HepG2 (cell line): ENCODE data around the gene CA10.

Experiments
- ATF1 ChIP-seq: IDR thresholded peaks from 2 replicates; pipeline ENCODE4 v1.6.1; 2016; ENCODE audit warnings: mild to moderate bottlenecking, control low read depth
- ATF7 ChIP-seq, 2 experiments: fragments of 450-650 bp in 1 of 2; sonication (generic) in 1 of 2; formaldehyde crosslinking in 1 of 2; IDR thresholded peaks; 2 replicates each; pipeline versions ENCODE4 v1.4.0 to v1.6.1; 2016 to 2020; ENCODE audit warnings: antibody characterized with exemption in 1 of 2, mild to moderate bottlenecking in 1 of 2, missing genetic modification reagents in 1 of 2
- FOXM1 ChIP-seq: sonication (generic); formaldehyde crosslinking; IDR thresholded peaks from 2 replicates; pipeline ENCODE4 v1.5.0; 2020; ENCODE audit warnings: missing genetic modification reagents
- PTBP1 ChIP-seq: fragments of 200-400 bp; formaldehyde crosslinking; IDR thresholded peaks from 2 replicates; pipeline ENCODE4 v1.6.1; 2018; ENCODE audit warnings: low read length, low read depth; ENCODE audit not compliant: poor library complexity, severe bottlenecking
- ZNF256 ChIP-seq: sonication (generic); formaldehyde crosslinking; conservative IDR thresholded peaks from 2 replicates; pipeline ENCODE4 v1.4.0; 2020; ENCODE audit warnings: missing genetic modification reagents
- ZNF614 ChIP-seq: IDR thresholded peaks from 2 replicates; pipeline ENCODE4 v1.6.1; 2018; ENCODE audit warnings: missing biosample characterization, missing genetic modification reagents, inconsistent platforms, borderline replicate concordance
- TF ChIP-seq, protein P1 (sequence below): sonication (generic); formaldehyde crosslinking; IDR thresholded peaks from 2 replicates; pipeline ENCODE4 v1.5.0; 2020; ENCODE audit warnings: mild to moderate bottlenecking, missing genetic modification reagents, moderate library complexity
- TF ChIP-seq, protein P2 (sequence below): sonication (generic); formaldehyde crosslinking; IDR thresholded peaks from 2 replicates; pipeline ENCODE4 v1.4.0; 2020; ENCODE audit warnings: missing genetic modification reagents
- TF ChIP-seq, protein P3 (sequence below): sonication (generic); formaldehyde crosslinking; IDR thresholded peaks from 2 replicates; pipeline ENCODE4 v1.4.0; 2020; ENCODE audit warnings: missing genetic modification reagents
- TF ChIP-seq, protein P4 (sequence below): sonication (generic); formaldehyde crosslinking; IDR thresholded peaks from 2 replicates; pipeline ENCODE4 v1.4.0; 2020; ENCODE audit warnings: missing genetic modification reagents
- TF ChIP-seq, protein P5 (sequence below): sonication (generic); formaldehyde crosslinking; IDR thresholded peaks from 2 replicates; pipeline ENCODE4 v1.4.0; 2020; ENCODE audit warnings: missing genetic modification reagents

DNA sequence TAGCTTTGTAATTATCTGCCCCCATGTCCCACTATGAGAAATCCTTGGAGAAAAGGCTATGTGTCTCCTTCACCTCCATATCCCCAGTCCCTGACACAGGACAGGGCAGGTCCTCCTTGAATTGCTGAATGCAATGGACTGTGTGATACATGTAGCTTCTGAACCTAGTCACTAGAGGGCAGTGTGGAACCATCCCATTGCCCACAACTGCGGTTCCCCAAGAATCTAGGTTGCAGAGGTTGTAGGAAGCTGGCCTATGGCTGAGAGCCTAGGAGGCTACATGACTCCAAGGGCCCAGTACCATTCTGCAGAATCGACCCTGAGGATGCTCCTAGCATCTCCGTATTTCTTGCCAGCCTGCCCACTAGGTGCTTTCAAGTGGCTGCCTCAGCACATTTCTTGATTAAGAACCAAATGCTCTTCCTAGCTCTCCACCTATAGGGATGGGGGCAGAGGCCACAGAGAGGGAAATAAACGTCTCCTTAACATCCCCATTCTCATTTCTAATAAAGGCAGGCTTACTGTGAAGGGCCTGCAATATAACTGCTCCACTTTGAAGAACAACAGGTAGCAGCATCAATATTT, 394.0 kb downstream of the CA10 start:
- TF ChIP-seq PTBP1 (no peak), ATF7 (IDR thresholded peaks at IDR 0.05) (no peak), ATF7 (CRISPR knock-in tag; IDR thresholded peaks at IDR 0.05) (no peak), ZNF614 (no peak), ZNF256 (no peak), FOXM1 (CRISPR knock-in tag) (no peak), ATF1 (CRISPR knock-in tag) (no peak)
- TF ChIP-seq, protein P1, sequence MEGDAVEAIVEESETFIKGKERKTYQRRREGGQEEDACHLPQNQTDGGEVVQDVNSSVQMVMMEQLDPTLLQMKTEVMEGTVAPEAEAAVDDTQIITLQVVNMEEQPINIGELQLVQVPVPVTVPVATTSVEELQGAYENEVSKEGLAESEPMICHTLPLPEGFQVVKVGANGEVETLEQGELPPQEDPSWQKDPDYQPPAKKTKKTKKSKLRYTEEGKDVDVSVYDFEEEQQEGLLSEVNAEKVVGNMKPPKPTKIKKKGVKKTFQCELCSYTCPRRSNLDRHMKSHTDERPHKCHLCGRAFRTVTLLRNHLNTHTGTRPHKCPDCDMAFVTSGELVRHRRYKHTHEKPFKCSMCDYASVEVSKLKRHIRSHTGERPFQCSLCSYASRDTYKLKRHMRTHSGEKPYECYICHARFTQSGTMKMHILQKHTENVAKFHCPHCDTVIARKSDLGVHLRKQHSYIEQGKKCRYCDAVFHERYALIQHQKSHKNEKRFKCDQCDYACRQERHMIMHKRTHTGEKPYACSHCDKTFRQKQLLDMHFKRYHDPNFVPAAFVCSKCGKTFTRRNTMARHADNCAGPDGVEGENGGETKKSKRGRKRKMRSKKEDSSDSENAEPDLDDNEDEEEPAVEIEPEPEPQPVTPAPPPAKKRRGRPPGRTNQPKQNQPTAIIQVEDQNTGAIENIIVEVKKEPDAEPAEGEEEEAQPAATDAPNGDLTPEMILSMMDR (CRISPR knock-in tag), result peak; percentile 96
- TF ChIP-seq, protein P2, sequence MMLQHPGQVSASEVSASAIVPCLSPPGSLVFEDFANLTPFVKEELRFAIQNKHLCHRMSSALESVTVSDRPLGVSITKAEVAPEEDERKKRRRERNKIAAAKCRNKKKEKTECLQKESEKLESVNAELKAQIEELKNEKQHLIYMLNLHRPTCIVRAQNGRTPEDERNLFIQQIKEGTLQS, result no peak
- TF ChIP-seq, protein P3, sequence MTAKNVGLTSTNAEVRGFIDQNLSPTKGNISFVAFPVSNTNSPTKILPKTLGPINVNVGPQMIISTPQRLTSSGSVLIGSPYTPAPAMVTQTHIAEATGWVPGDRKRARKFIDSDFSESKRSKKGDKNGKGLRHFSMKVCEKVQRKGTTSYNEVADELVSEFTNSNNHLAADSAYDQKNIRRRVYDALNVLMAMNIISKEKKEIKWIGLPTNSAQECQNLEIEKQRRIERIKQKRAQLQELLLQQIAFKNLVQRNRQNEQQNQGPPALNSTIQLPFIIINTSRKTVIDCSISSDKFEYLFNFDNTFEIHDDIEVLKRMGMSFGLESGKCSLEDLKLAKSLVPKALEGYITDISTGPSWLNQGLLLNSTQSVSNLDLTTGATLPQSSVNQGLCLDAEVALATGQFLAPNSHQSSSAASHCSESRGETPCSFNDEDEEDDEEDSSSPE, result no peak
- TF ChIP-seq, protein P4, sequence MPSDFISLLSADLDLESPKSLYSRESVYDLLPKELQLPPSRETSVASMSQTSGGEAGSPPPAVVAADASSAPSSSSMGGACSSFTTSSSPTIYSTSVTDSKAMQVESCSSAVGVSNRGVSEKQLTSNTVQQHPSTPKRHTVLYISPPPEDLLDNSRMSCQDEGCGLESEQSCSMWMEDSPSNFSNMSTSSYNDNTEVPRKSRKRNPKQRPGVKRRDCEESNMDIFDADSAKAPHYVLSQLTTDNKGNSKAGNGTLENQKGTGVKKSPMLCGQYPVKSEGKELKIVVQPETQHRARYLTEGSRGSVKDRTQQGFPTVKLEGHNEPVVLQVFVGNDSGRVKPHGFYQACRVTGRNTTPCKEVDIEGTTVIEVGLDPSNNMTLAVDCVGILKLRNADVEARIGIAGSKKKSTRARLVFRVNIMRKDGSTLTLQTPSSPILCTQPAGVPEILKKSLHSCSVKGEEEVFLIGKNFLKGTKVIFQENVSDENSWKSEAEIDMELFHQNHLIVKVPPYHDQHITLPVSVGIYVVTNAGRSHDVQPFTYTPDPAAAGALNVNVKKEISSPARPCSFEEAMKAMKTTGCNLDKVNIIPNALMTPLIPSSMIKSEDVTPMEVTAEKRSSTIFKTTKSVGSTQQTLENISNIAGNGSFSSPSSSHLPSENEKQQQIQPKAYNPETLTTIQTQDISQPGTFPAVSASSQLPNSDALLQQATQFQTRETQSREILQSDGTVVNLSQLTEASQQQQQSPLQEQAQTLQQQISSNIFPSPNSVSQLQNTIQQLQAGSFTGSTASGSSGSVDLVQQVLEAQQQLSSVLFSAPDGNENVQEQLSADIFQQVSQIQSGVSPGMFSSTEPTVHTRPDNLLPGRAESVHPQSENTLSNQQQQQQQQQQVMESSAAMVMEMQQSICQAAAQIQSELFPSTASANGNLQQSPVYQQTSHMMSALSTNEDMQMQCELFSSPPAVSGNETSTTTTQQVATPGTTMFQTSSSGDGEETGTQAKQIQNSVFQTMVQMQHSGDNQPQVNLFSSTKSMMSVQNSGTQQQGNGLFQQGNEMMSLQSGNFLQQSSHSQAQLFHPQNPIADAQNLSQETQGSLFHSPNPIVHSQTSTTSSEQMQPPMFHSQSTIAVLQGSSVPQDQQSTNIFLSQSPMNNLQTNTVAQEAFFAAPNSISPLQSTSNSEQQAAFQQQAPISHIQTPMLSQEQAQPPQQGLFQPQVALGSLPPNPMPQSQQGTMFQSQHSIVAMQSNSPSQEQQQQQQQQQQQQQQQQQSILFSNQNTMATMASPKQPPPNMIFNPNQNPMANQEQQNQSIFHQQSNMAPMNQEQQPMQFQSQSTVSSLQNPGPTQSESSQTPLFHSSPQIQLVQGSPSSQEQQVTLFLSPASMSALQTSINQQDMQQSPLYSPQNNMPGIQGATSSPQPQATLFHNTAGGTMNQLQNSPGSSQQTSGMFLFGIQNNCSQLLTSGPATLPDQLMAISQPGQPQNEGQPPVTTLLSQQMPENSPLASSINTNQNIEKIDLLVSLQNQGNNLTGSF (CRISPR knock-in tag), result no peak
- TF ChIP-seq, protein P5, sequence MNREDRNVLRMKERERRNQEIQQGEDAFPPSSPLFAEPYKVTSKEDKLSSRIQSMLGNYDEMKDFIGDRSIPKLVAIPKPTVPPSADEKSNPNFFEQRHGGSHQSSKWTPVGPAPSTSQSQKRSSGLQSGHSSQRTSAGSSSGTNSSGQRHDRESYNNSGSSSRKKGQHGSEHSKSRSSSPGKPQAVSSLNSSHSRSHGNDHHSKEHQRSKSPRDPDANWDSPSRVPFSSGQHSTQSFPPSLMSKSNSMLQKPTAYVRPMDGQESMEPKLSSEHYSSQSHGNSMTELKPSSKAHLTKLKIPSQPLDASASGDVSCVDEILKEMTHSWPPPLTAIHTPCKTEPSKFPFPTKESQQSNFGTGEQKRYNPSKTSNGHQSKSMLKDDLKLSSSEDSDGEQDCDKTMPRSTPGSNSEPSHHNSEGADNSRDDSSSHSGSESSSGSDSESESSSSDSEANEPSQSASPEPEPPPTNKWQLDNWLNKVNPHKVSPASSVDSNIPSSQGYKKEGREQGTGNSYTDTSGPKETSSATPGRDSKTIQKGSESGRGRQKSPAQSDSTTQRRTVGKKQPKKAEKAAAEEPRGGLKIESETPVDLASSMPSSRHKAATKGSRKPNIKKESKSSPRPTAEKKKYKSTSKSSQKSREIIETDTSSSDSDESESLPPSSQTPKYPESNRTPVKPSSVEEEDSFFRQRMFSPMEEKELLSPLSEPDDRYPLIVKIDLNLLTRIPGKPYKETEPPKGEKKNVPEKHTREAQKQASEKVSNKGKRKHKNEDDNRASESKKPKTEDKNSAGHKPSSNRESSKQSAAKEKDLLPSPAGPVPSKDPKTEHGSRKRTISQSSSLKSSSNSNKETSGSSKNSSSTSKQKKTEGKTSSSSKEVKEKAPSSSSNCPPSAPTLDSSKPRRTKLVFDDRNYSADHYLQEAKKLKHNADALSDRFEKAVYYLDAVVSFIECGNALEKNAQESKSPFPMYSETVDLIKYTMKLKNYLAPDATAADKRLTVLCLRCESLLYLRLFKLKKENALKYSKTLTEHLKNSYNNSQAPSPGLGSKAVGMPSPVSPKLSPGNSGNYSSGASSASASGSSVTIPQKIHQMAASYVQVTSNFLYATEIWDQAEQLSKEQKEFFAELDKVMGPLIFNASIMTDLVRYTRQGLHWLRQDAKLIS, result no peak
